ENCODE results near the gene CLIP2. TPM values are rescaled to one million over a fixed set of nuclear protein-coding genes. Genes with fewer than 3 reads are reported as not detected.
A peak's percentile ranks its signal among the peaks of the same experiment; 100 is the strongest.

The CLIP2 gene
- total RNA-seq, 1 experiment from 2014 or later = 21.6 TPM

DNA sequence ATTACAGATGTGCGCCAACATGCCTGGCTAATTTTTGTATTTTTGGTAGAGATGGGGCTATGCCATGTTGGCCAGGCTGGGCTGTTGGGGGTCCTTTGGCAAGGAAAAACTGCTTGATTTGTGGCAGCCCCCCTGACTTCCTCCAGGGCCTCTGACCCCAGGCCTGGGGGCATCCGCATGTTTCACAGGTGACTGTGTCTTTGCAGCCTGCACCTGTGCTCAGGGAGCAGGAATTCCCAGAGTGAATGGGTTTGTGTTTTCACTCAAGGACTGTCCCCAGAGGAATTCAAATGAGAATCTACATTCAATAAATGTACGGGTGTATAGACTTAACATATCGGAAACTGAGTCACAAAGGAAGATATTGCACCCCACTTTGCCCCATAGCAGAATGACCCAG, 11.6 kb upstream of the CLIP2 start:
- Histone ChIP-seq H3K18ac (ENCODE audit: insufficient read length, low read depth, low read length) (no peak overlapping the region), H4K91ac (ENCODE audit: insufficient read length, low read depth, low read length) (no peak overlapping the region), H2BK15ac (ENCODE audit: low read depth, low read length) (no peak overlapping the region), H3K23ac (ENCODE audit: insufficient read length, low read depth, low read length) (no peak overlapping the region), H3K79me1 (ENCODE audit: insufficient read depth, low read depth, low read length, poor library complexity, severe bottlenecking) (no peaks in the 10 kb centered on the region), H3K4me1 (ENCODE audit: insufficient read depth, low read length) (no peaks in the 10 kb centered on the region; the same call in 1 of the 2 replicates), H3K9ac (ENCODE audit: extremely low read depth, insufficient read length, low read length) (no peak overlapping the region), H3K27me3 (ENCODE audit: insufficient read depth, low read length) (no peaks in the 10 kb centered on the region), H3K23me2 (ENCODE audit: insufficient read length, low read depth, low read length, poor library complexity, severe bottlenecking) (no peaks in the 10 kb centered on the region), H3T11ph (ENCODE audit: low read length) (no peak overlapping the region), H2AFZ (ENCODE audit: low read length) (no peak overlapping the region), H3K4ac (ENCODE audit: low read depth, low read length) (no peak overlapping the region), H3K27ac (ENCODE audit: insufficient read length, low read depth, low read length) (no peak overlapping the region), H2BK120ac (ENCODE audit: low read depth, low read length, poor library complexity, severe bottlenecking) (no peak overlapping the region), H4K8ac (replicated peaks; ENCODE audit: insufficient read length, low read depth, low read length) (no peak overlapping the region), H2BK12ac (ENCODE audit: insufficient read length, low read depth, low read length) (no peak overlapping the region), H4K20me1 (ENCODE audit: control insufficient read depth, insufficient read depth, insufficient read length) (no peaks in the 10 kb centered on the region), H2BK5ac (ENCODE audit: insufficient read length, low read length) (no peak overlapping the region), H2BK20ac (ENCODE audit: low read depth, low read length, poor library complexity, severe bottlenecking) (no peak overlapping the region), H3K56ac (ENCODE audit: insufficient read length, low read depth, low read length) (no peak overlapping the region), H3K4me2 (ENCODE audit: insufficient read depth, insufficient read length, low read length) (no peak overlapping the region), H3K9me3 (ENCODE audit: control insufficient read depth, low read depth, low read length) (no peaks in the 10 kb centered on the region), H3K79me2 (ENCODE audit: insufficient read depth, low read length) (no peaks in the 10 kb centered on the region), H3K14ac (ENCODE audit: insufficient read depth, low read length) (no peak overlapping the region), H2AK5ac (ENCODE audit: insufficient read length, low read length) (no peak overlapping the region), H4K5ac (ENCODE audit: insufficient read length, low read depth, low read length) (no peak overlapping the region)
- Mint-ChIP-seq H3K9me3 (no peaks in the 10 kb centered on the region; a peak in 1 of 5 replicates), H3K4me1 (peaks cover 17 to 27% of the 10 kb centered on the region in 2 experiments), H3K27ac (peak overlapping the region in 1 of 3 experiments; percentile 86; a peak in 1 of 7 replicates), H3K36me3 (ENCODE audit: insufficient read depth in 1 of 3, low read depth in 3 of 3) (no peaks in the 10 kb centered on the region), H3K27me3 (ENCODE audit: low read depth) (peaks cover 6% of the 10 kb centered on the region), H3K4me3 (no peak overlapping the region)
- no peak for DNase-seq
- no CpG with 5 or more reads among the region's 4 CpGs for WGBS (ENCODE audit: extremely low coverage, insufficient read length, low lambda C conversion rate)
- TF ChIP-seq, protein P1, sequence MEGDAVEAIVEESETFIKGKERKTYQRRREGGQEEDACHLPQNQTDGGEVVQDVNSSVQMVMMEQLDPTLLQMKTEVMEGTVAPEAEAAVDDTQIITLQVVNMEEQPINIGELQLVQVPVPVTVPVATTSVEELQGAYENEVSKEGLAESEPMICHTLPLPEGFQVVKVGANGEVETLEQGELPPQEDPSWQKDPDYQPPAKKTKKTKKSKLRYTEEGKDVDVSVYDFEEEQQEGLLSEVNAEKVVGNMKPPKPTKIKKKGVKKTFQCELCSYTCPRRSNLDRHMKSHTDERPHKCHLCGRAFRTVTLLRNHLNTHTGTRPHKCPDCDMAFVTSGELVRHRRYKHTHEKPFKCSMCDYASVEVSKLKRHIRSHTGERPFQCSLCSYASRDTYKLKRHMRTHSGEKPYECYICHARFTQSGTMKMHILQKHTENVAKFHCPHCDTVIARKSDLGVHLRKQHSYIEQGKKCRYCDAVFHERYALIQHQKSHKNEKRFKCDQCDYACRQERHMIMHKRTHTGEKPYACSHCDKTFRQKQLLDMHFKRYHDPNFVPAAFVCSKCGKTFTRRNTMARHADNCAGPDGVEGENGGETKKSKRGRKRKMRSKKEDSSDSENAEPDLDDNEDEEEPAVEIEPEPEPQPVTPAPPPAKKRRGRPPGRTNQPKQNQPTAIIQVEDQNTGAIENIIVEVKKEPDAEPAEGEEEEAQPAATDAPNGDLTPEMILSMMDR (conservative IDR thresholded peaks at IDR 0.05) = no peak

Measured in H9 (cell line).